Neural progenitor cell (in vitro differentiated cells): Measurements from ENCODE around the gene SHOC1.

Experiments used
- EZH2 ChIP-seq: fragments of 200-600 bp; sonication (generic); IDR thresholded peaks from 2 replicates; pipeline ENCODE4 v1.6.1; 2017; ENCODE audit warnings: antibody characterized with exemption, mild to moderate bottlenecking, moderate library complexity
- TF ChIP-seq, protein P1 (sequence below): fragments of 200-600 bp; sonication (generic); IDR thresholded peaks from 2 replicates; pipeline ENCODE4 v1.5.1; 2017; ENCODE audit warnings: antibody characterized with exemption, mild to moderate bottlenecking

DNA sequence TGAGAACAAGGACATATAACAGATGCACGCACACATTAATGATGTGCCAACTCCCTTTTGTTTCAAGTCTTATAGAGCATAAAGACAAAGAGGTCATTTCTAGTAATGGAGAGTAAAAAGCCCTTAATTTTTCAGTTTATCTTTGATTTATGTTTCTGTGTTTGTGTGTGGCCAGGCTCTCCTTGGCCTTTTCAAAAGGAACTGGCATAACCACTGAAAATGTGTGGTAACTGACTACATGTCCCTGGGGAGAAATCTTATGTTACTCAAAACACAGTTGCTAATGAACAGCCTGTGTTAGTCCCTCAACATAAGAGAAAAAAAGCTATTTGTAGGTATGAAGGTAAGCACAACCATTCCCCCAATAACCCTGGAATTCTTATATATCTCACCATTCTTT is 47.6 kb upstream of the SHOC1 start:
- TF ChIP-seq, protein P1, sequence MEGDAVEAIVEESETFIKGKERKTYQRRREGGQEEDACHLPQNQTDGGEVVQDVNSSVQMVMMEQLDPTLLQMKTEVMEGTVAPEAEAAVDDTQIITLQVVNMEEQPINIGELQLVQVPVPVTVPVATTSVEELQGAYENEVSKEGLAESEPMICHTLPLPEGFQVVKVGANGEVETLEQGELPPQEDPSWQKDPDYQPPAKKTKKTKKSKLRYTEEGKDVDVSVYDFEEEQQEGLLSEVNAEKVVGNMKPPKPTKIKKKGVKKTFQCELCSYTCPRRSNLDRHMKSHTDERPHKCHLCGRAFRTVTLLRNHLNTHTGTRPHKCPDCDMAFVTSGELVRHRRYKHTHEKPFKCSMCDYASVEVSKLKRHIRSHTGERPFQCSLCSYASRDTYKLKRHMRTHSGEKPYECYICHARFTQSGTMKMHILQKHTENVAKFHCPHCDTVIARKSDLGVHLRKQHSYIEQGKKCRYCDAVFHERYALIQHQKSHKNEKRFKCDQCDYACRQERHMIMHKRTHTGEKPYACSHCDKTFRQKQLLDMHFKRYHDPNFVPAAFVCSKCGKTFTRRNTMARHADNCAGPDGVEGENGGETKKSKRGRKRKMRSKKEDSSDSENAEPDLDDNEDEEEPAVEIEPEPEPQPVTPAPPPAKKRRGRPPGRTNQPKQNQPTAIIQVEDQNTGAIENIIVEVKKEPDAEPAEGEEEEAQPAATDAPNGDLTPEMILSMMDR: no peak
- TF ChIP-seq EZH2: no peak
